HG03175 (cell line): ENCODE data around the gene STK38.

Experiments used
- ATAC-seq: cut with Tn5 transposase; IDR thresholded peaks from one replicate; pipeline ENCODE4 v1.9.1; 2021; ENCODE audit warnings: mild to moderate bottlenecking, moderate library complexity; ENCODE audit not compliant: unreplicated experiment

STK38 gene

GRCh38 chr6:36524871-36525270 lies 22.4 kb downstream of the STK38 start:
- ATAC-seq = no peak

DNA sequence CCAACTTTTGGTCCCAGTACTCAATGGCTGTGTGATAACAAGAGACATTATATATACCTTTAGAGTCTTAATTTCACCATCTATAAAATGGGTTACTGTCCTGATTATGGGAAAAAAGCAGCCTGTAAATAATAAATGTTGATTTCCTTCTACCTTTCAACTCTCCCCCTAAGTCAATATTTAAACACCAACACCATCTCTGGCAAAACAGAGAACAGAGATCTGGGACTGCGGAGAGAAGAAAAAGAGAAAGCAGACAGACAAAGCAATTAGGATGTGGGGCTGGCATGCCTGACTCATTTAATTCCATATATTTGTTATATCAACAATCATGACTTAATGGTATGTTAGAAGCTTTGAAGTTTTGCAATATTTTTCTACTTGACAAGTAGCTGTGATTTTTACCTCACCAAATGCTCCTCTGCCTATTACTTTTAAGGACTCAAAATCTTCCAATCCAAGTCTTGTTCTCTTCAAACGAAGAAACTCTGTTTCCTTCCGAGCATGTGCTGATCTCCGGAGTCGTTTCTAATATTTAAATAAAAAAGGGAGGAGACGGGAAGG lies 23.3 kb downstream of the STK38 start:
- ATAC-seq = no peak

DNA sequence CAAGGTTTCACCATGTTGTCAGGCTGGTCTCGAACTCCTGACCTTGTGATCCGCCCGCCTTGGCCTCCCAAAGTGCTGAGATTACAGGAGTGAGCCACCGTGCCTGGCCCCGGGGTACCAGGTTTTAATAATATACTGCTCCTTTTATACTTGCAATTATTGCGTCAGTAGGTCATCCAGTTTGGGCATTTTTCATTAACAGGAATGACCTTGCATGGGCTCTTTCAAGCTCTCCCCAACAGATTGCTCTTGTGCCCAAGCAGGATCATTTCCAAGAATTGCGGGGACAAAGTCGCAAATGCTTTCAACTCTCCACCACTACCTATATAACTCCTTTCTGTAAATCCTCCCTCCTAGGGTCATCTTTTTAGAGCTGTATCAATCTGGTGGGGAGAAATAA lies 23.8 kb downstream of the STK38 start:
- ATAC-seq = no peak

- ATAC-seq = no peak
Observed at GRCh38 chr6:36519352-36519751, 27.9 kb downstream of the STK38 start.

DNA sequence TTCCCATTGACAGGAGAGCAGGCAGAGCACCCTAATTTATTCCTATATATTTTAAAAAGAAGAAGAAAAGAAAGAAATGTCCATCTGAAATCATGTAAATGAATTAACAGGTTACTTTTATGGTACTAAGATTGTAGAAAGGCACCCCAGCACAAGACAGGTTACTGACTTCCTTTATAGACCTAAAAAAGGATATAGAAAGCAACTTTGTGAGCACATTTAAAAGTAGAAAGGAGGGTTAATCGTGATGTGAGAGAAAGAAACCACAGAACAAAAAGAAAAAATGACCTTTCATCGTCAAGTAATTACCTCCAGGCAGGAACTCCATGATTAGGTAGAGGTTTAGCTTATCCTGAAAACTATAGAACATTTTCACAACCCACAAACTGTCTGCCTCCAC lies 29.9 kb downstream of the STK38 start:
- no peak for ATAC-seq

DNA sequence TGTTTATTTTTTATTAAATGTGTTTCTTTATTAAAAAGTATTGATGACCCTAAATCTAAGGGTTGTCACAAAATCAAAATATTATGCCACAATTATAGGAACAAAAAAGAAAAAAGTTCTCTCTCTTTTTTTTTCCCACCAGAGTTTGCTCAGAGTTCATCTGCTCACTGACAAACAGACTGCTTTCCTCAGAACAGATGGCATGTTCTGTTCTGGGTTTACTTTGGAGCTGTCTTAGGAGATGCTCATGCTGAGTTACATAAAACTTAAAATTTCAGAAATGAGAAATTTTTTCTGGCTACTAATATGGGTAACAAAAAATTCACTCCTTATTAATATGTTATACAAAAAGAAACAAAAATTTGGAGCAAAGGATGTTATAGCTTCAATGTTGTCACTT lies 30.3 kb downstream of the STK38 start:
- no peak for ATAC-seq

DNA sequence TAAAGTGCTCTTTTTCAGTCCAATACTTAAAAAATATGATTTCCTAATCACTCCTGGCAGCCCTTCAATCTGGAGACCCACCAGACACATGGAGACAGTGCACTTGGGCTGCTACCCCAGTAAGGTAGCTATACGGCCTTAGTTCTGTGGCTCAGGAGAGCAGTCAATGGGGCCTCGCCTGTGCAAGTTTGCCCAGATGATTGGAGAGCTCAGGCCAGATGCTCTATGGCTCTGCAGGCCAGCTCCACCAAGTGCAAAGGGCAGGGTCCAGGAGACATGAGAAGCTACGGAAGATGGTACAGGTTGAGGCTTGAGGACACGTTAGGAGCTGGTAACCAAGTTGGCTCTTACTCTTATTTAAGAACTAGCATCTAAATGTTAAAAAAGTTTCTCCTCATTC lies 30.7 kb downstream of the STK38 start:
- ATAC-seq = no peak

GRCh38 chr6:36515844-36516243 lies 31.4 kb downstream of the STK38 start:
- ATAC-seq = no peak

GRCh38 chr6:36514554-36515456 lies 32.5 kb downstream of the STK38 start:
- peak; percentile 81 for ATAC-seq

- ATAC-seq = no peak
Observed at GRCh38 chr6:36510365-36510764, 36.9 kb downstream of the STK38 start.

GRCh38 chr6:36508532-36508931 lies 38.7 kb downstream of the STK38 start:
- ATAC-seq = no peak

GRCh38 chr6:36506611-36507010 lies 40.7 kb downstream of the STK38 start:
- ATAC-seq = no peak

DNA sequence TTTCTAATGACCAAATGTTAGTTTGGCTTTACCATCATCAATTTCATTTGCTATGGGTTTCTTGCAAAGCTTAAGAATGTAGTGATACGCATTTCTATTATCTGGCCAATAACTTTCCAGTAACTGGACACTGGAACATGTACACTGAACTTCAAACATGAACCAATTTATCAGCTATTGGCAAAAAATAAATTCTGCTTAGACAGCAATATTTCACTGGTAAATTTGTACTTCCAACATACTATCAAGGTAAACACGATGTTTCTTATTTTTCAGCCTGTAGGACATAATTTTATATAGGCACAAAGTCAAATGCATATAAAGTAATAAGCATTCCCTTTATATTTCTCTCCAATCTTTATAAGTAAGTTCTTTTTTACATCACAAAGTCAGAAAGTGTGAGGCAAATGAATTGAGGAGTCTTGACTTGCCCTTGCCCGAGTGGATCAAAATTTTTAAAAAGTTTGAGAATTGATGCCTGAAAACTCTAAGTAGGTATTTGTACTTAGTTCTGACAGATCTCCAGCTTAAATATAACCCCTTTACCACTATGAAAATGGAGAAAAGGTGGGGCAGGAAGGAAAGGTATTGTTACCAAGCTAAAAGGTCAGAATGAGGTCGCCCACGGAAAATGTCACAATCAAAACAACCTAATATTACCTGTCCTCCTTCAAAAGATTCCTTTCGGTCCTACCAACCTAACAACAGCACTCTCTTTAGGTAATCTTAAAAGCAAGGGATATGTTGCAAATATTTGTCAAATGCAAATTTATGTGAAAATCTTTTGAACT lies 41.3 kb downstream of the STK38 start:
- no peak for ATAC-seq

DNA sequence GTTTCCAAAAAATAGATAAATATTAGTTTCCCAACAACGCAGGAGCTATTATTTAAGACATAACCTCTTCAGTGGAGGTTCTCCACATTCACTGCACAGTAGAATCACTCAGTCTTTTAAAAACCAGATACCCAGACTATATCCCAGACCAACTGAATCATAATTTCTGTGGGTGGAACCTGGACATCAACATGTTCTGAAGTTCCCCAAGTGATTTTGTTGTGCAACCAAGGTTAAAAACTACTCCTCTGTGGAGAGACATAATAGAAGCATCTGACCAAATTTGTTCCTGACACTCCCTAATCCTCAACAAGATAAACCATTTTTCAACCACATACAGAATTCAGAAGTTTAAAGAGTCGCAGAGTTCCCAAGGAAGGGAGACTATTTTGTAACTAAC lies 42.3 kb downstream of the STK38 start:
- no peak for ATAC-seq

DNA sequence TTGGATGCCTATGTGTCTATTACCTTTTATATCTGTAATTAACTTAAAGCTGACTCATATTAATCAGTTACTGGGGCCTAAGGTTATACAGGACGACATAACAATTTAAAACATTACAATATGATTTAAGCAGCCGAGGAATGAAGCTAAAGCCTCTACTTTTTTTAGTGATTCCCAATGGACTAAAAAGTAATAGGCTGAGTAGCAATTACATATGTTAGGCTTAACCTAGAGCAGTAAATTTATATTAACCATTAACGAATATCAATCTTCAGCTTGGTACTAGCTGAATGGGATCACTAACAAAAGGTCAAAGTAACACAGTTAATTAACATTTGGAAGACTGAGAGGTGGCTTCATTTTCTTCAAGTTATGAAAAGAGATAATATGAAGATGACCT lies 43.1 kb downstream of the STK38 start:
- ATAC-seq = no peak

DNA sequence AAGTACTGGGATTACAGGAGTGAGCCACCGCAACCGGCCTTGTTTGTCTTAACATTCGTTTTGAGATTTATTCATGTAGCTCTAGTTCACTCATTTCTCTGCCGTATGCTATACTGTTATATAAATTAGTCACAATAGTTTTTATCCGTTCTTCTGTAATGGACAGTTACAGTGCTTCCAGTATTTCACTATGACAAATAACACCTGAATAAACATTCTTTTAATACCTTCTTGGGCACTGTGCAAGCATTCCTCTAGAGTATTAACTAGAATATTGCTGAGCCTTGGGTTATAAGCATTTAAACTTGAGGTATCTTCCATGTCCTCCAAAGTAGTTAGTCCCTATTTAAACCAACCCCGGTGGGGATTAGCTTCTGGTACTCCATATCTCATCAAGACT lies 45.6 kb downstream of the STK38 start:
- no peak for ATAC-seq

DNA sequence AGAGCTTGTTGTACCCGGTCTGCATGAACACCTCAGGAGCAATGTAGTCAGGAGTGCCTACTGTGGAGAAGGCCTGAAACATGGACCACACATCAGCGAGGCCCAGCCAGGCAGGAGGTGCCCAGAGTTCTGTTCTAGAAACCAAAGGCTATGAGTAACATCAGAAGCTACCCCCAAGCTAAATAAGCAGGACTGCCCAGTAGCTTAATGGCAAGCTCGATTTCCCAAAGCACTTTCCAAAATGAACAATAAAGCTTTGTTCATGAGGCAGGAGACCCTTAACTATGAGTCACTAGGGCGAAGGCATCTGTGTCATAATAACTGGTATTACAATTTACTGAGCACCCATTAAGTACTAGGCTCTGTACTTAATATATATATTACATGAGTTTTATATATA lies 47.4 kb downstream of the STK38 start:
- no peak for ATAC-seq

DNA sequence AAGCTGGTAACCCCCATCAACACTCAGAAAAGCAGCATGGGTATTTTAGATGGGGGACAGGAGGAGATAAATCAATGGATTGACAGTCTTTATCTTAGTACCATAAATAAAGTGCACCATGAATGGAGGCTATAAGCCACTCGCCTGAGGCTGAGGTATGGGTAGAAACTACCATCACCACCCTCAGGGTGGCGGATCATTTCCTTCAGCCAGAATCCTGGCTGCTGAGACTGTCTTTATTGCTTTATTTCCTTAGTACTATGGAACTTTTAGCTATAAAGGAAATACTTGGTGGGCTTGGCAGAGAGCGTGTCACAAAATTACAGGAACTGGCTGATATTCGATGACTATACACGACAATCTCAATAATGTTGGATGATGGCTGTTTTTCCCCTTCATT lies 52.2 kb downstream of the STK38 start:
- no peak for ATAC-seq

DNA sequence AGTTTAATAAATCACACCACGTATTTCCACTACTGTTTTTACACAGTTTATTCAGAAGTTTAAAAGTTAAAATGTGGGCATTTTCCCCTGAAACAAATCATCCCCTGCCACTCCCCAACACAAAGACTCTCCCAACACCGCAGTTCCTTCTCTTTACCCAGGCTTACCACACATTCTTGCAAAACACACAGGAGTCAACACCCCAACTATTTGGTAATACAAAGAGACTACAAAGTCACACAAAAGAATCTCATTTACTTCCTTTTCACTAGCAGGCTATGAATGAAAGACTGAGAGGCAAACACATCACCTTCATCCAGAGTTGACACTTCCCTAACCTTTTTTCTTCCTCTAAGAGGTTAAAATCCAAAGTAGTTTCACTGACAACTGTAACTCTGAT lies 53.4 kb downstream of the STK38 start:
- no peak for ATAC-seq

DNA sequence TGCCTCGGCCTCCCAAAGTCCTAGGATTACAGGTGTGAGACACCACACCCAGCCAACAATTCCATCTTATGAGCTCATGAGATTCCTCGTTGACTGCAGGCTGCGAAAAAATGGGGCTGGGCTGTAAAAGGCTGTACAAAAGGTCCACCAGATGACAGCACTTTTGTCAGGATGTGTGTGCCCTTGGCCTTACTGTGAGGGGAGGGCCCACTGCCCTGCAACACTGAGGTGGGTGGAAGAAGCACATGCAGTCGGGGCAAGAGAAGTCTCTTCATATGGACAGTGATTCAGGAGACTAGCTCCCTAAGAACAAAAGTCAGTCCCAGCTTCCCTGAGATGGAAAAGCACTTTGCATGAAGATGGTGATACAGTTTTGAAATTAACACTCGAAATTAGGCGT lies 54.0 kb downstream of the STK38 start:
- no peak for ATAC-seq

- ATAC-seq = no peak
Observed at GRCh38 chr6:36492621-36493020, 54.7 kb downstream of the STK38 start.

GRCh38 chr6:36492092-36492491 lies 55.2 kb downstream of the STK38 start:
- ATAC-seq = no peak
